Ovary (tissue), 3 donors: ENCODE data around the gene ATP6AP1.

ENCODE experiments used
- EP300 ChIP-seq: sonication (generic); formaldehyde crosslinking; IDR thresholded peaks from one replicate; pipeline ENCODE4 v1.6.1; 2017; ENCODE audit warnings: antibody characterized with exemption
- POLR2A ChIP-seq: fragments of 450-650 bp; IDR thresholded peaks from one replicate; pipeline ENCODE4 v1.6.1; 2017; ENCODE audit warnings: antibody characterized with exemption, mild to moderate bottlenecking, moderate library complexity
- TF ChIP-seq, protein P1 (sequence below), 3 donors: fragments of 450-650 bp in 2 of 3; fragments of 200-600 bp in 1 of 3; IDR thresholded peaks; one replicate each; pipeline versions ENCODE4 v1.5.1 to v1.8.0; 2016 to 2022; ENCODE audit warnings: antibody characterized with exemption in 3 of 3, mild to moderate bottlenecking in 1 of 3
- donor health status: DM: no; HTN: no; CAD: no.

DNA sequence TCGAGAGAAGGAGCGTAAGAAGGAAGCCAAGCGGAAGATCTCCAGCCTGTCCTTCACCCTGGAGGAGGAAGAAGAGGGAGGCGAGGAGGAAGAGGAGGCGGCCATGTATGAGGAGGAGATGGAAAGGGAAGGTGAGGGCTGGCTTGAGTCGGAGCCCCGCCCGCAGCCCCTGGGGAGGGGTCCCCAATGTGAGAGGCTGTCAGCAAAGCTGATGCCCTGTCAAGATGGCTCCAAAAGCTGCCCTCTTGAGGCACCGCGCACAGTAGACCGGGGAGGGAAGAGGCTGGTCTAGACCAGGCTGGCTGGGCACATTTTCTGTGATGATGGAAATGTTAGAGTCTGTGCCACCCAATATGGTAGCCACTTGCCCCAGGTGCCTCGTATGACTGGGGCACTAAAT lies 18.0 kb downstream of the ATP6AP1 start:
- TF ChIP-seq, protein P1, sequence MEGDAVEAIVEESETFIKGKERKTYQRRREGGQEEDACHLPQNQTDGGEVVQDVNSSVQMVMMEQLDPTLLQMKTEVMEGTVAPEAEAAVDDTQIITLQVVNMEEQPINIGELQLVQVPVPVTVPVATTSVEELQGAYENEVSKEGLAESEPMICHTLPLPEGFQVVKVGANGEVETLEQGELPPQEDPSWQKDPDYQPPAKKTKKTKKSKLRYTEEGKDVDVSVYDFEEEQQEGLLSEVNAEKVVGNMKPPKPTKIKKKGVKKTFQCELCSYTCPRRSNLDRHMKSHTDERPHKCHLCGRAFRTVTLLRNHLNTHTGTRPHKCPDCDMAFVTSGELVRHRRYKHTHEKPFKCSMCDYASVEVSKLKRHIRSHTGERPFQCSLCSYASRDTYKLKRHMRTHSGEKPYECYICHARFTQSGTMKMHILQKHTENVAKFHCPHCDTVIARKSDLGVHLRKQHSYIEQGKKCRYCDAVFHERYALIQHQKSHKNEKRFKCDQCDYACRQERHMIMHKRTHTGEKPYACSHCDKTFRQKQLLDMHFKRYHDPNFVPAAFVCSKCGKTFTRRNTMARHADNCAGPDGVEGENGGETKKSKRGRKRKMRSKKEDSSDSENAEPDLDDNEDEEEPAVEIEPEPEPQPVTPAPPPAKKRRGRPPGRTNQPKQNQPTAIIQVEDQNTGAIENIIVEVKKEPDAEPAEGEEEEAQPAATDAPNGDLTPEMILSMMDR (IDR thresholded peaks at IDR 0.05), result no peak
- TF ChIP-seq POLR2A (no peak), EP300 (no peak)
